PC-3 (cell line): ENCODE data around the gene SCAND1. TPM values are rescaled to one million over a fixed set of nuclear protein-coding genes. Genes with fewer than 3 reads are reported as not detected.

Source experiments
- ATAC-seq: fragments of 200-7000 bp; cut with Tn5 transposase; 2 replicates; pipeline ENCODE4 v1.9.1; 2020; ENCODE audit warnings: mild to moderate bottlenecking, moderate library complexity
- BruUV-seq: library from RNA; stranded (reverse); fragments of 400-500 nt; replicated peaks from 2 replicates; lab custom pipeline; 2021; lab: Mats Ljungman, UMichigan
- CTCF ChIA-PET: fragments of 300-600 bp; sonication (Branson Sonifier 250); formaldehyde crosslinking; loops from one replicate; lab custom pipeline; 2022; ENCODE audit warnings: antibody characterized with exemption; lab: Charles Lee
- POLR2A ChIA-PET: fragments of 300-600 bp; sonication (Branson Sonifier 250); formaldehyde crosslinking; loops from one replicate; lab custom pipeline; 2022; ENCODE audit warnings: antibody characterized with exemption; ENCODE audit not compliant: unreplicated experiment; lab: Charles Lee
- DNase-seq: peaks from one replicate; pipeline ENCODE4 v3.0.0-alpha.2; 2015
- H2AFZ ChIP-seq: fragments of 300-600 bp; sonication (generic); 2 replicates; pipeline ENCODE4 v1.6.0; 2016; ENCODE audit warnings: antibody characterized with exemption, low read length
- H3F3A ChIP-seq: fragments of 300-600 bp; sonication (generic); one replicate; pipeline ENCODE4 v1.6.0; 2017; ENCODE audit warnings: antibody characterized with exemption, low read length, control low read depth, mild to moderate bottlenecking; ENCODE audit not compliant: unreplicated experiment
- H3K27ac ChIP-seq: fragments of 300-600 bp; sonication (generic); 2 replicates; pipeline ENCODE4 v1.5.1; 2016; ENCODE audit warnings: mild to moderate bottlenecking, low read length
- H3K27me3 ChIP-seq: fragments of 300-600 bp; sonication (generic); 2 replicates; pipeline ENCODE4 v1.6.1; 2016; ENCODE audit warnings: low read length, mixed read lengths
- H3K36me3 ChIP-seq: fragments of 300-600 bp; sonication (generic); 2 replicates; pipeline ENCODE4 v1.6.1; 2016; ENCODE audit warnings: low read depth, mixed run types, low read length, mixed read lengths
- H3K4me1 ChIP-seq: fragments of 300-600 bp; sonication (generic); 2 replicates; pipeline ENCODE4 v1.5.1; 2016; ENCODE audit warnings: low read length; ENCODE audit not compliant: insufficient read depth
- H3K4me2 ChIP-seq: fragments of 300-600 bp; sonication (generic); 2 replicates; pipeline ENCODE4 v1.6.0; 2016; ENCODE audit warnings: low read length
- H3K4me3 ChIP-seq: fragments of 300-600 bp; sonication (generic); 2 replicates; pipeline ENCODE4 v1.5.1; 2016; ENCODE audit warnings: mild to moderate bottlenecking, low read length, mixed read lengths
- H3K79me2 ChIP-seq: fragments of 300-600 bp; sonication (generic); 2 replicates; pipeline ENCODE4 v1.6.1; 2017; ENCODE audit warnings: low read length, mixed read lengths
- H3K9ac ChIP-seq: fragments of 300-600 bp; sonication (generic); 2 replicates; pipeline ENCODE4 v1.6.0; 2016; ENCODE audit warnings: mild to moderate bottlenecking, low read length
- H3K9me2 ChIP-seq: fragments of 300-600 bp; sonication (generic); replicated peaks from 2 replicates; pipeline ENCODE4 v1.6.1; 2016; ENCODE audit warnings: mixed run types, low read length, mixed read lengths
- H3K9me3 ChIP-seq: fragments of 300-600 bp; sonication (generic); 2 replicates; pipeline ENCODE4 v1.6.1; 2016; ENCODE audit warnings: low read length, mixed read lengths
- H4K20me1 ChIP-seq: fragments of 300-600 bp; sonication (generic); 2 replicates; pipeline ENCODE4 v1.6.1; 2016; ENCODE audit warnings: low read length, mixed read lengths
- CTCF ChIP-seq: fragments of 300-600 bp; sonication (generic); conservative IDR thresholded peaks from 2 replicates; pipeline ENCODE4 v1.5.1; 2017; ENCODE audit warnings: antibody characterized with exemption, low read depth, mild to moderate bottlenecking, low read length
- EZH2 ChIP-seq: fragments of 300-600 bp; sonication (generic); IDR thresholded peaks from one replicate; pipeline ENCODE4 v1.6.1; 2017; ENCODE audit warnings: antibody characterized with exemption, mild to moderate bottlenecking, low read length; ENCODE audit not compliant: unreplicated experiment
- EZH2phosphoT487 ChIP-seq: fragments of 300-600 bp; sonication (generic); IDR thresholded peaks from 2 replicates; pipeline ENCODE4 v1.6.1; 2018; ENCODE audit warnings: mild to moderate bottlenecking, antibody characterized with exemption, low read length, borderline replicate concordance
- intact Hi-C: fragments of 100-400 bp; cut with micrococcal nuclease; formaldehyde crosslinking; loops from 2 replicates; pipeline ENCODE4 v1.9.0; 2023
- total RNA-seq: library from RNA; depleted of rRNA; stranded (reverse); fragments of >200 nt; gene quantifications from 2 replicates; pipeline ENCODE4 v1.2.3, GENCODE V29; 2014

SCAND1 gene
- total RNA-seq, 1 experiment from 2014 or later, result 90.9 TPM

GRCh38 chr20:35956616-35957015 is 2.3 kb upstream of the SCAND1 start:
- Histone ChIP-seq H3K4me2 (no peak overlapping the region), H4K20me1 (no peaks in the 10 kb centered on the region), H2AFZ (no peak overlapping the region), H3K9me2 (no peaks in the 10 kb centered on the region), H3K4me3 (no peak overlapping the region), H3K27me3 (no peaks in the 10 kb centered on the region), H3K79me2 (peaks cover 30% of the 10 kb centered on the region), H3K4me1 (peaks cover 13% of the 10 kb centered on the region), H3K36me3 (no peaks in the 10 kb centered on the region), H3F3A (no peaks in the 10 kb centered on the region), H3K9me3 (no peaks in the 10 kb centered on the region), H3K27ac (no peak overlapping the region), H3K9ac (no peak overlapping the region)
- peak; percentile 6 for DNase-seq
- BruUV-seq, result no TSS peak
- intact Hi-C loops, result no loop called here
- no peak for ATAC-seq
- POLR2A ChIA-PET, result no interaction called here
- TF ChIP-seq EZH2phosphoT487 (no peak), EZH2 (no peak), CTCF (no peak)
- CTCF ChIA-PET, result no interaction called here

DNA sequence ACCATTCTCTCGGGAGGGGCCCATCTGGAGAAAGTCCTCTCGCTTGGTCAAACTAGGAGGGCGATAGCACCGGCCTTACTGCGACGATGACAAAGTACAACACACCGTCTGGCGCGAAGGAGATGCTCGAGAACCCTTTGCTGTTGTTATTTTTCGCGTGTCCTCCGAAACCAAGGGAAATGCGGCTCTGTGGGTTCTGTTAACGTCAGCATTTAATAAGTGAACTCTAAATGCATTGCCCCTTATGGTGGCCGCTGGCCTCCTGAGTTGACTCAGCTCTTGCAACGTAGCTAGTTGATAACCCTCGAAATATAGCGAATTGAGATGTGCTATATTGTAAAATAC is 577 bp upstream of the SCAND1 start:
- intact Hi-C loops, result loop anchor here (2.0 kb wide), 1 partner anchor 38 kb away; no protein-coding TSS in a partner anchor
- Histone ChIP-seq H3K36me3 (no peaks in the 10 kb centered on the region), H3K9me2 (no peaks in the 10 kb centered on the region), H3K4me1 (peaks cover 13% of the 10 kb centered on the region), H3K4me3 (peak overlapping the region; percentile 95), H3K27ac (peak overlapping the region; percentile 48), H3K4me2 (peak overlapping the region; percentile 94), H3K9me3 (no peaks in the 10 kb centered on the region), H3K9ac (peak overlapping the region; percentile 98), H2AFZ (peak overlapping the region; percentile 96), H4K20me1 (no peaks in the 10 kb centered on the region), H3K27me3 (no peaks in the 10 kb centered on the region), H3K79me2 (peaks cover 31% of the 10 kb centered on the region), H3F3A (no peaks in the 10 kb centered on the region)
- ATAC-seq (peak; percentile 18), DNase-seq (peak; percentile 30)
- ChIA-PET CTCF (interaction anchor here (0.7 to 3.7 kb wide), 5 partner anchors 13 to 213 kb away, joined by 3 to 36 read pairs (median 4); partner anchors contain the start of gene RBM39), POLR2A (interaction anchor here (0.7 to 2.5 kb wide), 4 partner anchors 36 to 213 kb away, joined by 3 to 27 read pairs (median 4); partner anchors contain the start of gene RBM39)
- BruUV-seq, result TSS peak; percentile 89
- TF ChIP-seq CTCF, result no peak

- DNase-seq, result peak; percentile 24
- H3K36me3 ChIP-seq, result no peaks in the 10 kb centered on the region
- H3K79me2 ChIP-seq, result peaks cover 31% of the 10 kb centered on the region
- peak; percentile 24 for ATAC-seq
- peak overlapping the region; percentile 69 for H2AFZ ChIP-seq
- H3K27me3 ChIP-seq, result no peaks in the 10 kb centered on the region
- intact Hi-C loops, result loop anchor here (2.0 kb wide), 2 partner anchors 39 to 183 kb away; no protein-coding TSS in a partner anchor
- no peaks in the 10 kb centered on the region for H3K9me2 ChIP-seq
- H3K4me2 ChIP-seq, result peak overlapping the region; percentile 91
- peak overlapping the region; percentile 95 for H3K4me3 ChIP-seq
- peak overlapping the region; percentile 93 for H3K27ac ChIP-seq
- no peaks in the 10 kb centered on the region for H4K20me1 ChIP-seq
- CTCF ChIA-PET, result interaction anchor here (0.6 to 3.7 kb wide), 8 partner anchors 14 to 212 kb away, joined by 3 to 36 read pairs (median 4); partner anchors contain the start of gene RBM39
- BruUV-seq, result TSS peak; percentile 61
- POLR2A ChIA-PET, result interaction anchor here (0.6 to 2.5 kb wide), 5 partner anchors 38 to 254 kb away, joined by 3 to 27 read pairs (median 5); partner anchors contain the start of gene RBM39
- peaks cover 13% of the 10 kb centered on the region for H3K4me1 ChIP-seq
- H3K9ac ChIP-seq, result peak overlapping the region; percentile 98
- H3K9me3 ChIP-seq, result no peaks in the 10 kb centered on the region
- TF ChIP-seq EZH2, result no peak
- TF ChIP-seq EZH2phosphoT487, result no peak
- no peak for TF ChIP-seq CTCF
- no peaks in the 10 kb centered on the region for H3F3A ChIP-seq
Measured at GRCh38 chr20:35953387-35954199, 709 bp downstream of the SCAND1 start.
